ENCODE data around the gene DNAJB6.

GRCh38 chr7:157301610-157302120 lies 35.1 kb upstream of the DNAJB6 start:
- TF ChIP-seq POLR2AphosphoS5 (IDR thresholded peaks at IDR 0.05; ENCODE audit: low read depth, low read length) (no peak), SIN3A (IDR thresholded peaks at IDR 0.05; ENCODE audit: borderline replicate concordance, insufficient read depth, low read depth, low read length) (no peak), CTCF (IDR thresholded peaks at IDR 0.05) (no peak), REST (IDR thresholded peaks at IDR 0.05; ENCODE audit: insufficient read depth in 1 of 2, low read depth in 2 of 2, low read length in 1 of 2) (no peak)
